ENCODE data around the gene SNRPA.

GRCh38 chr19:40768869-40769268, 17.9 kb downstream of the SNRPA start:
- TF ChIP-seq SIN3A (IDR thresholded peaks at IDR 0.05; ENCODE audit: borderline replicate concordance, insufficient read depth, low read length), result no peak
- no peak for TF ChIP-seq POLR2AphosphoS5 (IDR thresholded peaks at IDR 0.05; ENCODE audit: low read depth, low read length)

Measured in PFSK-1 (cell line).